Stimulated activated CD4-positive, alpha-beta T cell treated with anti-CD3 and anti-CD28 coated beads, Interleukin-12 subunit alpha, Interleukin-12 subunit beta, amount 100 ng/mL, for 24 hours (primary cell): ENCODE results near the gene EYS.

Experiments
- DNase-seq, 2 experiments: peaks; one replicate each; pipeline ENCODE4 v3.0.0-alpha.2; 2020; ENCODE audit warnings: low read depth in 2 of 2

Gene EYS

DNA sequence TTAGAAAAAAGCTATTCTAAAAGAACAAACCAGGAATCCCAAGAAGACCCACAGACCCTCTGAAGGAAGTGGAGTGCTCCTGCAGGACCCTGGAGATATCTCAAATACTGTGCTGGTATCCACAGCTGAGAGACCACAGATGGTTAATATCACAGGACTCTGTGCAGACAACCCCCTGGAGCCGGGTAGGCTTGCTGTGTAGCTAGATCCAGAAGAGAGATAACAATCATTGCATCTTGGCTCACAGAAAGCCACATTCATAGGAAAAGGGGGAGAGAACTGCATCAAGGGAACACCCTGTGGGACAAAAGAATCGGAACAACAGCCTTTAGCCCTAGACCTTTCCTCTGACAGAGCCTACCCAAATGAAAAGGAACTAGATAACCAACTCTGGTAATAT, 1381.9 kb downstream of the EYS start:
- no peak for DNase-seq

GRCh38 chr6:64310214-64310613, 1396.8 kb downstream of the EYS start:
- DNase-seq, result no peak

DNA sequence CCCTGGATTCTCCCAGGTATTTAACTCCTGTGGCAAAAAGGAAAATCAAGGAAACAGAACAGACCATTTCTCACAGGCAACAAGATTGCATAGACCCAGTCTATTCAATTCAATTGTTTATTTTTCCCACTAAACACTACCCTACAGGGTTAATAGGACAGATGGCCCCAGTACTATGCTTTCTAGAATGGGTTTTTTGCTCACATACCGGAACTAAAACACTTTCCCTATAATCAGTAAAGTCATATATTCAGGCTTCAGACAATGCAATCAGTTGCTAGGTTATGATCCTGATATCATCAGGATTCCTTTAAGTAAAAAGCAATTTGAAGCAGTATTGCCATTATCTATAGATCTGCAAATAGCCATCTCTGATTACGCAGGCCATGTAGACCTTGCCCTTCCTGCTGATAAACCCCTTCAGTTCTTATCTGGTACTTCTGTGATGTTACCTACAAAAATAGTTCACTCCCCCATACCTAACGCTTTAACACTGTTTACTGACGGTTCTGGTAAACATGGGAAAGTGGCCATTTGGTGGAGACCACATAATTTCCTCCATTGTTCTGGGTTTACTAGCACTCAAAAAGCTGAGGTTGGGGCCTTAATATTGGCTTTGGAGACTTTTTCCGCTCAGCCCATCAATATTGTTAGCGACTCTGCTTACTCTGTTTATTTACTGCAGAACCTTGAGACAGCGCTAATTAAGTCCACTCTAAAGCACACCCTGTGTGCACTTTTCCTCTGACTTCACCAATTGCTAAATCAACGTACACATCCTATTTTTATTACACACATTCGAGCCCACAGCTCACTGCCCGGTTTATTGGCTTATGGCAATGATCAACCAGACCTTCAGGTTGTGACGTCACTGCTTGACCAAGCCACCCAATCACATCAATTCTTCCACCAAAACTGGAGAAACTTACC, 1405.5 kb downstream of the EYS start:
- DNase-seq, result no peak

DNA sequence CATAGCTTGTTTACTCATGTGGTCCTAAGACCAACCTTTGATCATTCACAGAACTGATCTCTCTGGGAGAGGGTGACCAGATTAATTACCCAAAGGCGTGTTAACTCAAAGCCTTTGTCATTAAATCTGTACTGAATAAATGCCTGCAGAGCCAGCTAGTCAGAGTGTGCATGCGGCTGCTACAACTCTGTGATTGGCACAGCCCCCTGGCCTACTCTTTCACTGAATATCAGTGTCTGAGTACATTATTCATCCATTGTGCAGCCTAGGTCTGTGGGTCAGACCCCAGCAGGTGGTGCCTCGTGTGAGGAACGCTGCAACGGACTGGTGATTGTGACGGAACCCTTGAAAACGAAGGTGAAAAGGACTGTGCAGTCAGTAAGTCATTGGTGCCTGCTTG, 1407.8 kb downstream of the EYS start:
- DNase-seq, result no peak

DNA sequence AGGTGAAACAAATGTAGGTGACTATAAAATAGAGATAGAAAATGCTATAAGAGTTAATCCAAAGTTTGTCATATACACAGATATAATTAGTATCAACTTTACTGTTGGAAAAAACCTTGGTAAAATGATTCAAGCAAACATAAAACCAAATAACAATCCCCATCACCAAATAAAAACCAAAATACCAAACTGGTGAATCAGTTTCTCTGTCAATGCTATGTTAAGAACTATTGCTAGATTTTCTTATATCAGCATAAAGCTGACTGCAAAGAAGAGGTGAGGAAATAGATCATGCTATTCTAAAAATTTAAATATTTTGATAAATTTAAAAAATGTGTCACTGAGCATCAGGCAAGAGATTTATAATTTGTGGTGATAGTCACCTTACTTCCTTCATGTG, 1413.0 kb downstream of the EYS start:
- no peak for DNase-seq

DNA sequence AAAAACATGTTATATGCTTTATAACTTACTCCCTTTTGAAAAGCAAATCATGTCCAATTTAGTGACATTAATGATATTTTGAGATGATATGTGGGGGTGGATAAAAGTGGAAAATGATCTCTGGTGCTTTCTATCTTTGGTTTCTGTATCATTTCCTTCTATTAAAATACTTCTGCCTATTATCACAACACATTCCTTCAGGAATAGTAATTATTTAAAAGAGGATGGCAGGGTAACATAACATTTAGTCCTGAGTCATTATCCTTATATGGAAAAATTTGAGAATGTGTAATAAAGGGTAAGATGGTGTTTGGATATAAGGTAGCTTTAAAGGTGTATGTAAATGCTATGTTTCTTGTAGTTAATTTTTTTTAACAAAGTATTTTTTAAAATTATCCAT, 1413.7 kb downstream of the EYS start:
- DNase-seq, result no peak

GRCh38 chr6:64290867-64291266, 1416.2 kb downstream of the EYS start:
- DNase-seq, result no peak

DNA sequence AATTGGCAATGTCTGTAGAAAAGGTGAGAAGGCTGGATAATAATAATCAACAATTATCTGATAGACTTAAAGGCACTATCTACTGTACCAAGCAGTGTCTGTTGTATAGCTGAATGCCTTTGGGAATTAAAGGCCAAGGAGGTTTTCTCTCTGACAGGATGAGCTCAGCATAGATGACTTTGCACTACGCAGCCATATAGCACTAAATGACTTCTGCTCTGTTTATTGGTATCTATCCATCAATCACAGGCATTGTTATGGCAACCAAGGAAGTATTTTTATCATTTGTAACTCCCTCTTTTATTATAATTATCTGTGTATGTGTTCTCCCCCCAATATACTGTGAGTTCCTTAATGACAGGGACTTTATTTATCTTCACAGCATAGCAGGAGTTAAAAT, 1417.1 kb downstream of the EYS start:
- DNase-seq, result no peak

GRCh38 chr6:64288351-64288750, 1418.7 kb downstream of the EYS start:
- no peak for DNase-seq

DNA sequence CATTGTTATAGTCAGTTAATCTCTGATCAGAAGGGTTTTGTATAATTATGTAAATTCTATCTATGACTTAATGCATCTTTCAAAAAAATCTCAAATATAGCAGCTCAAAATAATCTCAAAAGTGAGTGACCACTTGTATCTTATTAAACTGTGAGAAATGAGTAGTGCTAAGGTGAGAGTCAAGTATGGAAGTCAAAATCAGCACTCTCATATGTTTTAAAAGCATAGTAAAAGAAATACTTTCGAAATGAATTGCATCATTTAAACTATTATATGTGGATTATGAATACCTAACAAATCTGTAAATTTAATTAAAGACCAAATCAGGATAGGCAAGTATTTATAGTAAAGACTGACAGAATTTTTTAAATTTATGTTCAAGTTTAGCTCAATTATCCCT, 1425.9 kb downstream of the EYS start:
- no peak for DNase-seq

DNA sequence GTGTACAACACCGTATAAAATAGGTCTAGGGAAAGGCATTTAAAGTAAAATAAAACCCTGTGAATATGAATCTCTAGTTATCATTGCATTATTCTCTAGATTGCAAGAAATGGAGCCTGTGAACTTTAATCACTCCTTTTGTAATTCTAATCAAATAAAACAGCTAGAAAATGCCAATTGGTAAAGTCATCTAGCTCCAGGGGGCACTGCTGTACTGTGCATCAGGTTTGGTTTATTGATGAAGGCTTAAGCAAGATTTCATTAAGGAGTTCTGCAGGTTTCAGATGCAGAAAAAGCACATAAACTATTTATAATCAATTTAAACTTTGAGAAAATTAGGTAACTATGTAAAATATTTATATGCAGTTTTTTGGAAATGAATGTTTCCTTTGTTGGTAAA, 1426.5 kb downstream of the EYS start:
- no peak for DNase-seq

GRCh38 chr6:64270083-64270482, 1436.9 kb downstream of the EYS start:
- no peak for DNase-seq

- no peak for DNase-seq
These were observed 1440.6 kb downstream of the EYS start for GRCh38 chr6:64266351-64266821.

DNA sequence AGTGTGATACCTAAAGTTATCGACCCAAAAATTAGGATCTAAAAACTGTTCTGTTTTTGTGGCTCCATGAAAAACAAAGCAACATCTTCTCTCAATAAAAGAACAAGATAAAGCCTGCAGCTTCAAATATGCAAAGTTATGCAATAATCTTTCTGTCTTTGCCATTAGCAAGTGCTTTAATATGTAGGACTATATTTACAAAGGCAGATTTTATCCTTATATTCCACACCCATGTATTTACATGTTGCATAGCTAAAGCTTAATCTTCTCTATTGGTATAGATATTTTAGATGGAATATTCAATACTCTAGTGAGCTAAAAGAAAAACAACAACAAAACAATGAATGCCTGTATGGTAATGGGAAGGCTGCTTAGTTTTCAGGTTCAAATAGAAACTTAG, 1443.2 kb downstream of the EYS start:
- no peak for DNase-seq

DNA sequence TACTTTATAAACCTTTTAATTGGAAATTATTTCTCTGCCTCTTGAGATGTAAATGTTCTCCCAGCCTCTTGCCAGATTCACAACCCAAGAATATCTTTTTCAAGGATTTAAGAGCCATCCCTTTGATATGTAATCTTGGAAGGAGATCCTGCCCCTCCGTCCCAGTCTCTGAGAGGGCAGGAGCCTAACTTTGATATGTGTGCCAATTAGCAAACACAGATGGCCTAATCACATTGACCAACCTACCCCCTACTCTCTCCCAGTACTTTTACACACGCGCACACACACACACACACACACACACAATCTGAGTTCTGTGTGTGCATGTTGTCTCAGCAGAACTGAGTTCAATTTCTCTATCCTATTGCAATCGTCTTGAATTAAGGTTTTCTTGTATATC, 1447.7 kb downstream of the EYS start:
- DNase-seq, result no peak

DNA sequence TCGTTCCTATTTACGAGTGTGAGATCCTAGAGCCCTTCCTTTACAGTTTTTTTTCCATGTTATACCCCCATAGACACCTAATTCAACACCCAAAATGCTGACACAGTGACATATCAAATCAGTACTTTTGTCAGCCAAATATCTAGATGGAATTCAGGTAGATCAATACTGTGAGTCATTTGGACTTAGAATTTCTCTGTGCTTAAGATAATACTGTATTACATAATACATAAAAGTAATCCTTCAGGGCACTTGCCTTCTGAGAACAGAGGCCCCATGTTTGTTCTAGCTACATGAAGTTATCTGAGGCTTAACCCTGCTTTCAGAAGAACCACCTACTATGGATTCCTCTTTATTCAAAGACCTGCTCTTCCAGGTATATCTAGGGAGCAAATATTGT, 1448.3 kb downstream of the EYS start:
- DNase-seq, result no peak

GRCh38 chr6:64258302-64258701, 1448.7 kb downstream of the EYS start:
- no peak for DNase-seq

- no peak for DNase-seq
These were observed 1449.4 kb downstream of the EYS start for GRCh38 chr6:64257586-64257985.

- DNase-seq, result no peak
These were observed 1450.5 kb downstream of the EYS start for GRCh38 chr6:64256483-64256882.

DNA sequence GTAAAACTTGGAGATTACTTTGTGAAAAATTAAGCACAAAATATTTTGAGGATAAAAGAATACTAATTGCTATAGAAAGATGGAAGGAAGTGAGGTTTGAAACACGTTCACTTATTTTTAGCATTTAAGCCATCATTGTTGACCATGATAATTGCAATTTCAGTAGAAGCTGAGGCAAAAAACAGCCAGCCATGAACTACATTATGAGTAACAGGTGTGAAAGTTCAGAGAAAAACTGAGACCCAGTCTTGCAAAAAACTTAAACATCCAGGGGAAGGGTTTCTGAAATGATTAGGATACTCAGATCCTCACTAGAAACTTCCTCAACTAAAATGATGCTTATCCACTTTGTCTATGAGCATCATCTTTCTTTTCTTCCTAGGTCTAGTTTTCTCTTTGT, 1452.0 kb downstream of the EYS start:
- no peak for DNase-seq

DNA sequence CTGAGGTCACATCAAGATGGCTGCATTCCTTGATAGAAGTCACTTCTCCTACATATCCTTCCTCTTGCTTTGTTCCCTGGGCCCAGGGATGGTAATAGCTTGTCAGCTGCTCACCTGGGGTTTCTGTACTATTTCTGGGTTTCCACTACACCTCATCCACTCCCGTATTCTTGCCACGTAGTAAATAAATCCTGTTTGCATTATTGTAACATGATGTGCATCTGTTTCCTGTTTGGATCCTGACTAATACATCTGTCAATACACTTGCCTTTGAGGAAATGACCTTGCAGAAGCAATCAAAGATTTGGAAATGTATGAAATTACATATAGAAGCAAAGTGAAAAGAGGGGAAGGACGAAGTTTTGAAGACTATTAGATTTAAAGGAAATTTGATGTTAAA, 1452.5 kb downstream of the EYS start:
- no peak for DNase-seq

DNA sequence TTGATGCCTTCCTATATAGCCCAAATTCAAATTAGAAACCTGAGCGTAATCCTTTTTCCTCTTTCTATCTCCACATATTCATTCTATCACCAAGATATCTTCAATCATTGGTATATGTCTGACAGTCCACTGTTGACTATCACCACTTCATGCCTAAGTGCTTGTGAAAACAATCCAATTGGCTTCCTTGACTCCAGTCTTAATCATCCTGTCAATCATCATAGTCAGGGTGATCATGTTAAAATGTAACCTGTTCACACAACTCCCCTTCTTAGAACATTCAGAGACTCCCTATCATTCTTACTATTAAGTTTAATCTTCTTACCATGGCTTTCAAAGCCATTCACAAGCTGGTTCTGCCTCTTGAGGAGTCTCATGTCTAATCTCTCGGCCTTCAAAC, 1454.8 kb downstream of the EYS start:
- no peak for DNase-seq

- DNase-seq, result no peak
These were observed 1456.9 kb downstream of the EYS start for GRCh38 chr6:64250126-64250525.

GRCh38 chr6:64249115-64249514, 1457.9 kb downstream of the EYS start:
- no peak for DNase-seq
